C4-2B (cell line): ENCODE data around the gene SMAD1.
A peak's percentile ranks its signal among the peaks of the same experiment; 100 is the strongest.

Source experiments
- H3K27ac ChIP-seq: fragments of 450-650 bp; 2 replicates; pipeline ENCODE4 v1.5.1; 2017
- CTCF ChIP-seq: fragments of 450-650 bp; conservative IDR thresholded peaks from 2 replicates; pipeline ENCODE4 v1.5.1; 2017; ENCODE audit warnings: mild to moderate bottlenecking
- ZFX ChIP-seq: fragments of 450-650 bp; IDR thresholded peaks from 2 replicates; pipeline ENCODE4 v1.6.1; 2017

SMAD1 gene

GRCh38 chr4:145481164-145481941 is at the start of gene SMAD1:
TSS of gene SMAD1 (plus strand) at chr4:145481853. CDS start at chr4:145514614, 32,761 bp downstream.
- TF ChIP-seq CTCF (no peak), ZFX (no peak)
- peak within 1 kb of the TSS; percentile 99 for H3K27ac ChIP-seq

GRCh38 chr4:145433684-145434083 is 48.0 kb upstream of the SMAD1 start:
- TF ChIP-seq ZFX (no peak), CTCF (no peak)
- no peak overlapping the region for H3K27ac ChIP-seq

GRCh38 chr4:145435646-145436045 is 46.0 kb upstream of the SMAD1 start:
- no peak for TF ChIP-seq CTCF
- no peak for TF ChIP-seq ZFX
- H3K27ac ChIP-seq, result no peak overlapping the region

- TF ChIP-seq CTCF, result no peak
- TF ChIP-seq ZFX, result no peak
- H3K27ac ChIP-seq, result no peak overlapping the region
These were observed 45.5 kb upstream of the SMAD1 start for GRCh38 chr4:145436114-145436513.

GRCh38 chr4:145436796-145437195 is 44.9 kb upstream of the SMAD1 start:
- H3K27ac ChIP-seq, result no peak overlapping the region
- no peak for TF ChIP-seq ZFX
- no peak for TF ChIP-seq CTCF

GRCh38 chr4:145437466-145437865 is 44.2 kb upstream of the SMAD1 start:
- no peak for TF ChIP-seq ZFX
- TF ChIP-seq CTCF, result no peak
- H3K27ac ChIP-seq, result no peak overlapping the region

GRCh38 chr4:145438298-145438697 is 43.4 kb upstream of the SMAD1 start:
- no peak for TF ChIP-seq CTCF
- no peak for TF ChIP-seq ZFX
- no peak overlapping the region for H3K27ac ChIP-seq
